Mesodermal cell (in vitro differentiated cells): ENCODE measurements around the gene NHERF1.

Experiments
- H3K27ac ChIP-seq: 2 replicates; pipeline ENCODE4 v1.7.0; 2013; ENCODE audit warnings: mild to moderate bottlenecking, low read depth, low read length, moderate library complexity; ENCODE audit not compliant: severe bottlenecking
- H3K36me3 ChIP-seq: 2 replicates; pipeline ENCODE4 v1.7.1; 2013; ENCODE audit warnings: mild to moderate bottlenecking, low read length, moderate library complexity; ENCODE audit not compliant: control insufficient read depth, insufficient read depth
- H3K4me1 ChIP-seq: one replicate; pipeline ENCODE4 v1.7.1; 2013; ENCODE audit warnings: mild to moderate bottlenecking, low read length; ENCODE audit not compliant: insufficient read depth, control insufficient read depth, poor library complexity, severe bottlenecking
- H3K4me3 ChIP-seq: 2 replicates; pipeline ENCODE4 v1.7.0; 2013; ENCODE audit warnings: low read length, control low read depth, mild to moderate bottlenecking; ENCODE audit not compliant: insufficient read depth, poor library complexity, severe bottlenecking; ENCODE audit errors: extremely low read depth
- H3K9me3 ChIP-seq: 2 replicates; pipeline ENCODE4 v1.7.1; 2013; ENCODE audit warnings: mild to moderate bottlenecking, low read length, moderate library complexity; ENCODE audit not compliant: control insufficient read depth
- WGBS, 2 experiments: methylation state at CpG; one replicate each; pipeline ENCODE4 v1.1.5; 2013; ENCODE audit warnings: missing lambda C conversion rate in 2 of 2; ENCODE audit not compliant: insufficient coverage in 2 of 2; 5-methylcytosine and 5-hydroxymethylcytosine counted together

The NHERF1 gene

DNA sequence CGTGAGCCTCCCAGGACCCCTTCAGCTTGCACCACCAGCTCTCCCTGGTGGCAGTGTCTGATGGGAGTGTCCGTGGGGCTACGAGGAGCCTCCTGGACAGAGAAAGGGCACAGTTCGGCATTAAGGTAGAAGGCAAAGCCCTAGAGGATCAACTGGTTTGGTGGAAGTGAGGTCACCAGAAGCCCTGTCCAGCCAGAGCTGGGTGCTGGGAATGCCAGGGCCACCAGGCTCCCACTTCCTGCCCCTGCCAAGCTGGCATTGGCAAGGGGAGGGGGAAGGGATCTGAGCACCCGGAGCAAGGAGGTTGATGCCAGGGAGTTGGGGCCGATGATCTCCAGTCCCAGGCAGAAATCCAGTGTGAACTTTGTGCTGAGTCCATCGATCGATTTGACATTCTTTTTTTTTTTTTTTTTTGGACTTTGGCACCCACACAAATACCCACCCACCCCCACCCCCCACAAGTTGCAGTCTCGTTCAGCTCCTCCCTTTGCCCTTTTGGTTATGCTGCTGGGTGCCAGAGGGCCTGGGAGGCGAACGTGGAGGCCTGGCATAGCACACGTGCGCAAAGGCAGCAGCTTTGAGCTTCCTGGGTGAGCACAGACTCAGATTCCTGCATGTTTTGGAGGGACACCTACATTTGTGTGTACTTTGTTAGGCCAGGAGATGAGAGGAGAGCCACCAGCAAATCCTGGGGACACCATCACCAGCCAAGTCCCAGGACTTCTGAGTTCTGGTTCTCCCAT is 2.1 kb downstream of the NHERF1 start:
- Histone ChIP-seq H3K4me1 (peaks cover 34% of the 10 kb centered on the region), H3K36me3 (peaks cover 20% of the 10 kb centered on the region), H3K27ac (no peak overlapping the region), H3K4me3 (peak overlapping the region; percentile 92), H3K9me3 (no peaks in the 10 kb centered on the region)
- 79 to 87% methylated on average over 9 to 11 of the region's 13 CpGs for WGBS, 2 experiments

DNA sequence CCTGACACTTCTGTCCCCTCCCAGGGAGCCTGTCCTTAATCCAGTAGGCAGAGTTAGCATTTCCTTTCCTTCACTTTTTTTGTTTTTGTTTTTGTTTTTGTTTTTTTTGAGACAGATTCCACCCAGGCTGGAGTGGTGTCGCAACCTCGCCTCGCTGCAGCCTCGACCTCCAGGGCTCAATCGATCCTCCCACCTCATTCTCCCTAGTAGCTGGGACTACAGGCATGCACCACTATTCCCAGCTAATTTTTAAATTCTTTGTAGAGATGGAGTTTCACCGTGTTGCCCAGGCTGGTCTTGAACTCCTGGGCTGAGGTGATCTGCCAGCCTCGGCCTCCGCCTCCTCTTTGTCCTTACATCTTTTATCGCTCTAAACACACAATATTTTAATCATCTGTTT is 4.0 kb downstream of the NHERF1 start:
- H3K4me1 ChIP-seq, result peaks cover 23% of the 10 kb centered on the region

DNA sequence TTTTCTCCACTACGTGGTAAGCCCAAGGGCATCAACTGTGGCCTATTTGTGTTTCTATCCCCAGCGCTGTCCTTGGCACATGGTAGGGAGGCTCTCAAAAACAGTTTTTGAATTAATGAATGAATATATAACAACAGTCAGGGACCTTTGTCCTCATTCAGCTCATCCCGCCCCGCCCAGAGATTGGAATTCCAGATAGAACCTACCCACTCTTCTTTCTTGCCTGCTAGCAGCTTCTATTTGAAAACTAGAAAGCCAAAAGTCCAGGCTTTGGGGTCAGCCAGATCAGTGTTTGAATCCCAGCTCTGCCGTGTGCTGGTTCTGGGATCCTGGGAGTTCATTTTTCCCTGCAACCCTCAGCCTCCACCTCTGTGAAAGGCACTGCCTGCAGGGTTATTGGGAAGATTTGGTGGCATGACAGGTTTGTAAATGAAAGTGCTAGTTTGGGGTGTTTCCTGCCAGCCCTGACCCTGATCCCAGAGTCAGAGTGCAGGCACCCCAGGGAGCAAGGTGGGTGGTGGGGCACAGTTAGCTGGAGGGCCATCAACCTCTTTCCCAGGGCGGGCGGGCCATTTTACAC is 4.5 kb downstream of the NHERF1 start:
- Histone ChIP-seq H3K36me3 (peaks cover 26% of the 10 kb centered on the region), H3K27ac (no peak overlapping the region), H3K4me3 (no peak overlapping the region), H3K9me3 (no peaks in the 10 kb centered on the region), H3K4me1 (peaks cover 23% of the 10 kb centered on the region)
- WGBS, 2 experiments, result 80 to 96% methylated on average over 2 to 4 of the region's 7 CpGs

More for the DNA sequence above, 4.0 kb downstream of the NHERF1 start:
- Histone ChIP-seq H3K9me3 (no peaks in the 10 kb centered on the region), H3K4me3 (no peak overlapping the region), H3K36me3 (peaks cover 22% of the 10 kb centered on the region), H3K27ac (no peak overlapping the region)
- WGBS, 2 experiments, result 93 to 98% methylated on average over 8 of the region's 9 CpGs

- WGBS, 2 experiments, result 97 to 100% methylated on average over 3 of the region's 3 CpGs
- H3K9me3 ChIP-seq, result no peaks in the 10 kb centered on the region
- no peak overlapping the region for H3K4me3 ChIP-seq
- peaks cover 34% of the 10 kb centered on the region for H3K4me1 ChIP-seq
- H3K27ac ChIP-seq, result no peak overlapping the region
- peaks cover 26% of the 10 kb centered on the region for H3K36me3 ChIP-seq
Measured at GRCh38 chr17:74754832-74755231, 6.4 kb downstream of the NHERF1 start.

GRCh38 chr17:74755533-74755932 is 7.1 kb downstream of the NHERF1 start:
- Histone ChIP-seq H3K36me3 (peaks cover 26% of the 10 kb centered on the region), H3K9me3 (no peaks in the 10 kb centered on the region), H3K4me3 (no peak overlapping the region), H3K27ac (no peak overlapping the region), H3K4me1 (peaks cover 41% of the 10 kb centered on the region)
- WGBS, 2 experiments, result 88 to 98% methylated on average over 2 to 7 of the region's 8 CpGs

GRCh38 chr17:74756891-74757290 is 8.5 kb downstream of the NHERF1 start:
- peaks cover 41% of the 10 kb centered on the region for H3K4me1 ChIP-seq
- no peak overlapping the region for H3K27ac ChIP-seq
- no peak overlapping the region for H3K4me3 ChIP-seq
- WGBS, 2 experiments, result 91 to 100% methylated on average over 1 to 3 of the region's 3 CpGs
- H3K36me3 ChIP-seq, result peaks cover 32% of the 10 kb centered on the region
- no peaks in the 10 kb centered on the region for H3K9me3 ChIP-seq

GRCh38 chr17:74757502-74757901 is 9.1 kb downstream of the NHERF1 start:
- Histone ChIP-seq H3K9me3 (no peaks in the 10 kb centered on the region), H3K4me1 (peaks cover 41% of the 10 kb centered on the region), H3K4me3 (no peak overlapping the region), H3K36me3 (peaks cover 28% of the 10 kb centered on the region), H3K27ac (no peak overlapping the region)
- 86 to 100% methylated on average over 1 to 2 of the region's 3 CpGs for WGBS, 2 experiments

- Histone ChIP-seq H3K4me1 (peaks cover 42% of the 10 kb centered on the region), H3K27ac (no peak overlapping the region), H3K4me3 (no peak overlapping the region), H3K36me3 (peaks cover 21% of the 10 kb centered on the region), H3K9me3 (no peaks in the 10 kb centered on the region)
- WGBS, 2 experiments, result 93 to 97% methylated on average over 7 to 23 of the region's 26 CpGs
Measured at GRCh38 chr17:74757931-74758847, 9.8 kb downstream of the NHERF1 start.

DNA sequence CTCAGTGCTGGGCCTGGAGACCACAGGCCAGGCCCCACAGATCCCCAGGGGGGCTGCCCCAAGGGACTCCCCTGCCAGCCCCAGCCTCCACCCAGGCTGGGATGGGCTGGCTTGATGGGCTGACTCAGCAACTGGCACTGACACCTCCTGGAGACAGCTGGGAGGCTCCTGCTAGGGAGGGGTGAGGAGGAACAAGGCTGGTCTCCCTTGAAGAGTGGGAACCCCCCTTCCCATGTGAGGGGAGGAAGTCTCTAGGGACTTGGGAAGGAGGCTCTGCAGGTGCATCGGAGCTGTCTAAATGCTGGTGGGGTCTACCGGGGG is 10.4 kb downstream of the NHERF1 start:
- no peak overlapping the region for H3K27ac ChIP-seq
- 67 to 100% methylated on average over 1 to 2 of the region's 2 CpGs for WGBS, 2 experiments
- no peaks in the 10 kb centered on the region for H3K9me3 ChIP-seq
- H3K4me3 ChIP-seq, result no peak overlapping the region
- H3K4me1 ChIP-seq, result peaks cover 46% of the 10 kb centered on the region
- peaks cover 19% of the 10 kb centered on the region for H3K36me3 ChIP-seq

GRCh38 chr17:74759243-74759801 is 10.9 kb downstream of the NHERF1 start:
- WGBS, 2 experiments, result 87 to 97% methylated on average over 3 to 4 of the region's 9 CpGs
- no peaks in the 10 kb centered on the region for H3K9me3 ChIP-seq
- peaks cover 46% of the 10 kb centered on the region for H3K4me1 ChIP-seq
- H3K4me3 ChIP-seq, result no peak overlapping the region
- H3K36me3 ChIP-seq, result peaks cover 14% of the 10 kb centered on the region
- no peak overlapping the region for H3K27ac ChIP-seq
